SU-DHL-6 (cell line): Measurements from ENCODE around the gene GSN.

Experiments used
- EZH2phosphoT487 ChIP-seq: fragments of 200-600 bp; sonication (generic), shearing (Covaris generic); conservative IDR thresholded peaks from 2 replicates; pipeline ENCODE4 v1.6.1; 2018; ENCODE audit warnings: mild to moderate bottlenecking, antibody characterized with exemption, low read length, moderate library complexity, mixed read lengths
- TF ChIP-seq, protein P1 (sequence below): fragments of 200-600 bp; sonication (generic); IDR thresholded peaks from one replicate; pipeline ENCODE4 v1.5.1; 2017; ENCODE audit warnings: antibody characterized with exemption, mild to moderate bottlenecking, low read length, moderate library complexity; ENCODE audit not compliant: insufficient read depth, poor library complexity, severe bottlenecking

DNA sequence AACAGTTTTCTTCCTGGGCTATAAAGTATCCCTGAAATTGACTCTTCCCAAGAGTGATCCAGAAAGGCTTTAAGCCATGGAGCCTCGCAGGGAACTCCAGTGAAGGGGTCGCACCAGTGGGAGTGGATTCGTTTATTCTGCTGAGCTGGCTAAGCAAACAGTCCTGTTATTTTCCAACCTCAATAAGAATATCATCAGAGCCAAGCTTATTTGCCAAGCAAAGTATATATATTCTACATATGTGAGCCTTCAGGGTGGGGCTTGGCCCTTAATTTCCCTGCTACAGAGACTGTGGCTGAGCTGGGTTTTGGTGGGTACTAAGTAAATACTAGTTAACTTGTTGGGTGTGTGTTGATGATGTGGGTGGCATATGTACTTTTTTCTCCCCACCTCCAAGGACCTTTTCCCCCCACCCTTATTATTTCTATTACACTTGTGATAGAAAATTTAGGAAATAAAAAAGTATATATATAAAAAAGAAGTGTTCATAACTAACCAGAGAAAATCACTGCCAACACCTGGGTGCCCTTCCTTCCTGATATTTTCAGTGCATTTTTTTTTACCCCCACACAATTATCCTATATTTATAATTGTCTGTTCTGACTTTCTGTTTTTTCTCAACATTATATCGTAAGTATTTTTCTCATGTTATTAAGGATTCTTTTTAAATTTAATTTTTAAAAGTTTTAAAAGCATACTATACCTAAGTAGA, 5.3 kb downstream of the GSN start:
- TF ChIP-seq, protein P1, sequence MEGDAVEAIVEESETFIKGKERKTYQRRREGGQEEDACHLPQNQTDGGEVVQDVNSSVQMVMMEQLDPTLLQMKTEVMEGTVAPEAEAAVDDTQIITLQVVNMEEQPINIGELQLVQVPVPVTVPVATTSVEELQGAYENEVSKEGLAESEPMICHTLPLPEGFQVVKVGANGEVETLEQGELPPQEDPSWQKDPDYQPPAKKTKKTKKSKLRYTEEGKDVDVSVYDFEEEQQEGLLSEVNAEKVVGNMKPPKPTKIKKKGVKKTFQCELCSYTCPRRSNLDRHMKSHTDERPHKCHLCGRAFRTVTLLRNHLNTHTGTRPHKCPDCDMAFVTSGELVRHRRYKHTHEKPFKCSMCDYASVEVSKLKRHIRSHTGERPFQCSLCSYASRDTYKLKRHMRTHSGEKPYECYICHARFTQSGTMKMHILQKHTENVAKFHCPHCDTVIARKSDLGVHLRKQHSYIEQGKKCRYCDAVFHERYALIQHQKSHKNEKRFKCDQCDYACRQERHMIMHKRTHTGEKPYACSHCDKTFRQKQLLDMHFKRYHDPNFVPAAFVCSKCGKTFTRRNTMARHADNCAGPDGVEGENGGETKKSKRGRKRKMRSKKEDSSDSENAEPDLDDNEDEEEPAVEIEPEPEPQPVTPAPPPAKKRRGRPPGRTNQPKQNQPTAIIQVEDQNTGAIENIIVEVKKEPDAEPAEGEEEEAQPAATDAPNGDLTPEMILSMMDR: no peak
- no peak for TF ChIP-seq EZH2phosphoT487
